H1 (cell line): ENCODE measurements around the gene SH3BP2. TPM values are rescaled to one million over a fixed set of nuclear protein-coding genes. Genes with fewer than 3 reads are reported as not detected.

Experiments used
- CTCF ChIP-seq, 3 experiments: IDR thresholded peaks; 1 replicate in 2 of 3; 2 replicates in 1 of 3; pipeline versions ENCODE4 v1.5.1 to v1.6.1; 2011; ENCODE audit warnings: low read length in 3 of 3, mild to moderate bottlenecking in 3 of 3, inconsistent platforms in 2 of 3, low read depth in 1 of 3, moderate library complexity in 1 of 3; ENCODE audit not compliant: insufficient read depth in 1 of 3; ENCODE audit errors: control extremely low read depth in 1 of 3
- POU5F1 ChIP-seq: IDR thresholded peaks from 2 replicates; pipeline ENCODE4 v1.6.1; 2011; ENCODE audit warnings: low read depth, mild to moderate bottlenecking, low read length, moderate library complexity
- RBBP5 ChIP-seq: IDR thresholded peaks from 2 replicates; pipeline ENCODE4 v1.7.1; 2012; ENCODE audit warnings: low read depth, mild to moderate bottlenecking, inconsistent platforms, low read length, moderate library complexity, borderline replicate concordance
- TEAD4 ChIP-seq: IDR thresholded peaks from 2 replicates; pipeline ENCODE4 v1.6.1; 2012; ENCODE audit warnings: low read depth, low read length, inconsistent platforms, mixed read lengths
- polyA plus RNA-seq, 7 experiments: library from polyadenylated mRNA; depleted of rRNA in 3 of 7; stranded (reverse) in 5 of 7; unstranded in 2 of 7; fragments of >200 nt in 5 of 7; fragments of 200-250 nt in 2 of 7; gene quantifications; 1 replicate in 5 of 7; 2 replicates in 1 of 7; 4 replicates in 1 of 7; pipeline versions ENCODE4 v1.2.1 to v1.2.3, GENCODE V29; 2011 to 2013; ENCODE audit warnings: missing spikeins in 2 of 7, mixed read lengths in 2 of 7
- total RNA-seq: library from RNA; stranded (reverse); fragmentation: NEBNext Ultra II Directional; extraction: Animal tissue kit (Norgen Biotek cat#: 25700); gene quantifications from 2 replicates; pipeline ENCODE4 v1.2.1, GENCODE V29; 2021

The SH3BP2 gene
- total and polyA plus RNA-seq, 2 of the 8 experiments (the other 6 are each of a cell fraction or from before 2014, with no cell fraction given), result 27.4 to 31.4 TPM

DNA sequence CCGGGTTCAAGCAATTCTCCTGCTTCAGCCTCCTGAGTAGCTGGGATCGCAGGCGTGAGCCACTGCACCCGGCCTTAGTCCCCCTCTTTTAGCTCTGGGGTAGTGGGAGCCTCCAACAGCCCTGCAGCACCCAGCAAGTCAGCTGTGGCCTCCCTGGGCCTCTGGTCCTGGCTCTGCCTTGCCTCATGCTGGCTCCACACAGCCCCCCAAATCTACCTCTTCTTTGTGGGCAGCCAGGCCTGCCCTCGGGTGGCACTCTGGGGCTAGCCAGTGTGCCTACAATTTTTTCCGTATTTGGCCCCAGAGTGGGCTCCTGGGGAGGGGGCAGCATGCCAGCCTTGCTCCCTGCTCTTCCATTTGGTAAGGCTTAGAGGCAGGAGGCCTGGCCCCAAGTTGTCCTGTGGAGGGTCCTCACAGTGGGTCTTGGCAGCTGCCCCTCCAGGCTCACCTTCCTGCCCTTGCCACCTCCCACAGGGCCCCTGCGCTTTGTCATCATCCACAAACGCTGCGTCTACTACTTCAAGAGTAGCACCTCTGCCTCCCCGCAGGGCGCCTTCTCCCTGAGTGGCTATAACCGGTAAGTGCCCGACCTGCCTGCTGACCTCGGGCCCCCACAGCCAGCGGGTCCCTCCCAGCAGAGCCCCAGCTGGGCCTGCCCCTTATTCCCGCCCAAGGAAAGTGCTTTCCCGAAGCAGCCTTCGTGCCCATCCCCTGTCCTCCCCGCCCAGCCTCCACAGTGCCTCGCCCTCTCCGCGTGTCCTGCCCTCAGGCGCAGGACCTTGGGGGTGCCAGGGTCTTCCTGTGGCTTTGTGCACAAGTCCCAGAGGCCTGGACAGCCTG lies 29.8 kb downstream of the SH3BP2 start (continued):
- TF ChIP-seq CTCF (IDR thresholded peaks at IDR 0.05; ENCODE audit: control extremely low read depth in 1 of 3, insufficient read depth in 1 of 3, low read depth in 1 of 3, low read length in 3 of 3) (no peak), TEAD4 (no peak), POU5F1 (no peak), RBBP5 (no peak)
